HepG2 (cell line): Measurements from ENCODE around the gene CIB1. TPM values are rescaled to one million over a fixed set of nuclear protein-coding genes. Genes with fewer than 3 reads are reported as not detected.
A peak's percentile ranks its signal among the peaks of the same experiment; 100 is the strongest.

Experiments
- ATF5 ChIP-seq: sonication (generic); formaldehyde crosslinking; IDR thresholded peaks from 2 replicates; pipeline ENCODE4 v1.4.0; 2020; ENCODE audit warnings: mild to moderate bottlenecking, low read depth, missing genetic modification reagents
- CENPX ChIP-seq: sonication (generic); formaldehyde crosslinking; IDR thresholded peaks from 2 replicates; pipeline ENCODE4 v1.9.0; 2021; ENCODE audit warnings: mild to moderate bottlenecking, missing genetic modification reagents, moderate library complexity
- CSRNP2 ChIP-seq: sonication (generic); formaldehyde crosslinking; conservative IDR thresholded peaks from 2 replicates; pipeline ENCODE4 v1.8.0; 2022; ENCODE audit warnings: low read depth, missing genetic modification reagents
- DPF2 ChIP-seq: sonication (generic); formaldehyde crosslinking; IDR thresholded peaks from 2 replicates; pipeline ENCODE4 v1.4.0; 2020; ENCODE audit warnings: mild to moderate bottlenecking, low read depth, missing genetic modification reagents, borderline replicate concordance
- E2F2 ChIP-seq: sonication (generic); formaldehyde crosslinking; IDR thresholded peaks from 2 replicates; pipeline ENCODE4 v1.4.0; 2020; ENCODE audit warnings: missing genetic modification reagents, borderline replicate concordance
- GABPA ChIP-seq, 2 experiments: IDR thresholded peaks; 2 replicates each; pipeline ENCODE4 v1.6.1; 2011 to 2016; ENCODE audit warnings: low read depth in 2 of 2, low read length in 1 of 2, missing biosample characterization in 1 of 2, missing genetic modification characterization in 1 of 2
- GATA4 ChIP-seq: sonication (generic); IDR thresholded peaks from 2 replicates; pipeline ENCODE4 v1.6.1; 2016; ENCODE audit warnings: antibody characterized with exemption, low read depth, borderline replicate concordance
- GMEB1 ChIP-seq: sonication (generic); formaldehyde crosslinking; IDR thresholded peaks from 2 replicates; pipeline ENCODE4 v1.5.1; 2020; ENCODE audit warnings: missing genetic modification reagents, mild to moderate bottlenecking, borderline replicate concordance
- KDM2A ChIP-seq: sonication (generic); formaldehyde crosslinking; IDR thresholded peaks from 2 replicates; pipeline ENCODE4 v1.4.0; 2020; ENCODE audit warnings: low read depth, missing genetic modification reagents, borderline replicate concordance
- MAFG ChIP-seq: sonication (generic); formaldehyde crosslinking; IDR thresholded peaks from 2 replicates; pipeline ENCODE4 v1.5.1; 2020; ENCODE audit warnings: mild to moderate bottlenecking, missing genetic modification reagents
- PAWR ChIP-seq: sonication (generic); formaldehyde crosslinking; IDR thresholded peaks from 2 replicates; pipeline ENCODE4 v1.4.0; 2020; ENCODE audit warnings: missing genetic modification reagents, mild to moderate bottlenecking, borderline replicate concordance
- POLR2AphosphoS2 ChIP-seq: IDR thresholded peaks from 2 replicates; pipeline ENCODE4 v1.6.1; 2011; ENCODE audit warnings: low read depth, low read length, improper control_type of control experiment
- POLR2AphosphoS5 ChIP-seq: IDR thresholded peaks from 2 replicates; pipeline ENCODE4 v1.6.1; 2012; ENCODE audit warnings: low read depth, low read length
- SIX1 ChIP-seq: sonication (generic); formaldehyde crosslinking; IDR thresholded peaks from 2 replicates; pipeline ENCODE4 v1.4.0; 2020; ENCODE audit warnings: missing genetic modification reagents, borderline replicate concordance
- SMYD3 ChIP-seq: sonication (generic); formaldehyde crosslinking; IDR thresholded peaks from 2 replicates; pipeline ENCODE4 v1.8.1; 2023; ENCODE audit warnings: mild to moderate bottlenecking, missing genetic modification reagents
- SOX6 ChIP-seq, 2 experiments: fragments of 450-650 bp in 1 of 2; sonication (generic) in 1 of 2; formaldehyde crosslinking in 1 of 2; IDR thresholded peaks; 2 replicates each; pipeline versions ENCODE4 v1.4.0 to v1.6.1; 2017 to 2020; ENCODE audit warnings: antibody characterized with exemption in 1 of 2, mild to moderate bottlenecking in 1 of 2, missing genetic modification reagents in 1 of 2
- TEAD3 ChIP-seq: optimal IDR thresholded peaks from 2 replicates; pipeline ENCODE3; 2016; ENCODE audit warnings: borderline replicate concordance
- ZBTB21 ChIP-seq: sonication (generic); formaldehyde crosslinking; IDR thresholded peaks from 2 replicates; pipeline ENCODE4 v1.4.0; 2020; ENCODE audit warnings: missing genetic modification reagents
- ZFP62 ChIP-seq: sonication (generic); formaldehyde crosslinking; IDR thresholded peaks from 2 replicates; pipeline ENCODE4 v1.4.0; 2020; ENCODE audit warnings: missing genetic modification reagents
- ZMYM4 ChIP-seq: sonication (generic); formaldehyde crosslinking; IDR thresholded peaks from 2 replicates; pipeline ENCODE4 v1.8.1; 2023; ENCODE audit warnings: mild to moderate bottlenecking, missing genetic modification reagents
- ZNF143 ChIP-seq: sonication (generic); formaldehyde crosslinking; IDR thresholded peaks from 2 replicates; pipeline ENCODE4 v1.4.0; 2020; ENCODE audit warnings: missing genetic modification reagents
- ZNF256 ChIP-seq: sonication (generic); formaldehyde crosslinking; conservative IDR thresholded peaks from 2 replicates; pipeline ENCODE4 v1.4.0; 2020; ENCODE audit warnings: missing genetic modification reagents
- ZNF367 ChIP-seq: sonication (generic); formaldehyde crosslinking; IDR thresholded peaks from 2 replicates; pipeline ENCODE4 v1.4.0; 2020; ENCODE audit warnings: missing genetic modification reagents, borderline replicate concordance
- ZNF740 ChIP-seq: sonication (generic); formaldehyde crosslinking; IDR thresholded peaks from 2 replicates; pipeline ENCODE4 v1.4.0; 2020; ENCODE audit warnings: missing genetic modification reagents
- ZNF746 ChIP-seq: sonication (generic); formaldehyde crosslinking; IDR thresholded peaks from 2 replicates; pipeline ENCODE4 v1.8.0; 2022; ENCODE audit warnings: mild to moderate bottlenecking, missing genetic modification reagents
- polyA plus RNA-seq, 8 experiments: library from polyadenylated mRNA; depleted of rRNA in 3 of 8; stranded (reverse) in 7 of 8; unstranded in 1 of 8; fragments of >200 nt; fragmentation: Illumina TruSeq in 4 of 8; extraction: Trizol in 4 of 8; gene quantifications; 2 replicates each; pipeline versions ENCODE4 v1.2.1 to v1.2.3, GENCODE V29; 2011 to 2016; ENCODE audit warnings: low read depth in 4 of 8, missing spikeins in 1 of 8, mixed read lengths in 1 of 8; ENCODE audit not compliant: insufficient read depth in 1 of 8
- total RNA-seq, 5 experiments: library from RNA; depleted of rRNA; stranded (reverse); fragments of >200 nt; fragmentation: Illumina TruSeq; extraction: Trizol; gene quantifications; 2 replicates each; pipeline ENCODE4 v1.2.3, GENCODE V29; 2016; ENCODE audit warnings: low read depth in 1 of 5

Gene CIB1
- total and polyA plus RNA-seq, 2 of the 13 experiments (the other 11 are each of a cell fraction or from before 2014, with no cell fraction given): 38.7 to 72.7 TPM

GRCh38 chr15:90221246-90221900 is 12.4 kb downstream of the CIB1 start (continued):
- no peak for TF ChIP-seq SOX6 (IDR thresholded peaks at IDR 0.05)
- 0 out of 2 replicates have a peak, but pooled peaks have one; percentile 36 for TF ChIP-seq SOX6 (CRISPR knock-in tag; IDR thresholded peaks at IDR 0.05)
- no peak for TF ChIP-seq GATA4
- TF ChIP-seq CSRNP2 (CRISPR knock-in tag): no peak
- no peak for TF ChIP-seq ZNF367 (CRISPR knock-in tag)
- peak; percentile 47 for TF ChIP-seq TEAD3 (CRISPR knock-in tag)
- no peak for TF ChIP-seq POLR2AphosphoS5
- 0 out of 2 replicates have a peak, but pooled peaks have one; percentile 39 for TF ChIP-seq ZMYM4 (CRISPR knock-in tag)
- no peak for TF ChIP-seq ZBTB21
- TF ChIP-seq GABPA (IDR thresholded peaks at IDR 0.05; ENCODE audit: low read depth, low read length): no peak
- TF ChIP-seq GABPA (CRISPR knock-in tag; IDR thresholded peaks at IDR 0.05; ENCODE audit: low read depth): no peak
- TF ChIP-seq KDM2A (CRISPR knock-in tag): peak; percentile 58; the same call in 1 of the 2 replicates
- TF ChIP-seq DPF2: no peak
- TF ChIP-seq CENPX (CRISPR knock-in tag): no peak
- TF ChIP-seq E2F2: no peak
- no peak for TF ChIP-seq MAFG (CRISPR knock-in tag)
- TF ChIP-seq PAWR (CRISPR knock-in tag): no peak
- TF ChIP-seq ZNF746: no peak
- no peak for TF ChIP-seq GMEB1 (CRISPR knock-in tag)
- no peak for TF ChIP-seq POLR2AphosphoS2
- TF ChIP-seq ZNF740: no peak
- no peak for TF ChIP-seq ZNF143
- TF ChIP-seq SIX1 (CRISPR knock-in tag): no peak
- no peak for TF ChIP-seq SMYD3 (CRISPR knock-in tag)
- TF ChIP-seq ZFP62: no peak
- no peak for TF ChIP-seq ZNF256 (CRISPR knock-in tag)
- no peak for TF ChIP-seq ATF5
